Naive thymus-derived CD4-positive, alpha-beta T cell (primary cell): ENCODE results near the gene FUZ. TPM values are rescaled to one million over a fixed set of nuclear protein-coding genes. Genes with fewer than 3 reads are reported as not detected.

ENCODE experiments used
- ATAC-seq: fragments of 150-1000 bp; cut with Tn5 transposase; 2 replicates; pipeline ENCODE4 v1.10.0; 2021; ENCODE audit warnings: mild to moderate bottlenecking, moderate library complexity
- CTCF ChIA-PET: fragments of 350-600 bp; sonication (Branson Sonifier 250); formaldehyde crosslinking; loops from one replicate; lab custom pipeline; 2021; ENCODE audit warnings: antibody characterized with exemption; lab: Charles Lee
- POLR2A ChIA-PET: fragments of 350-600 bp; sonication (Branson Sonifier 250); formaldehyde crosslinking; loops from one replicate; lab custom pipeline; 2021; ENCODE audit warnings: antibody characterized with exemption, inconsistent platforms; lab: Charles Lee
- DNase-seq, 9 donors: peaks; one replicate each; pipeline versions ENCODE4 v3.0.0 to v3.0.0-alpha.2; 2020 to 2022; ENCODE audit warnings: mixed read lengths in 1 of 9
- H3K27ac ChIP-seq: one replicate; pipeline ENCODE4 v1.7.0; 2013; ENCODE audit warnings: mild to moderate bottlenecking, low read depth, low read length, moderate library complexity
- H3K27me3 ChIP-seq, 2 donors: one replicate each; pipeline ENCODE4 v1.7.0; 2013; ENCODE audit warnings: low read length in 2 of 2, mild to moderate bottlenecking in 2 of 2, moderate library complexity in 2 of 2; ENCODE audit not compliant: control insufficient read depth in 2 of 2, insufficient read depth in 2 of 2
- H3K36me3 ChIP-seq, 3 experiments: 1 replicate in 2 of 3; 2 replicates in 1 of 3; pipeline ENCODE4 v1.7.0; 2013; ENCODE audit warnings: low read length in 3 of 3, mild to moderate bottlenecking in 3 of 3, moderate library complexity in 1 of 3; ENCODE audit not compliant: insufficient read depth in 3 of 3, control insufficient read depth in 2 of 3
- H3K4me1 ChIP-seq, 2 donors: one replicate each; pipeline ENCODE4 v1.7.0; 2013; ENCODE audit warnings: low read length in 2 of 2, mild to moderate bottlenecking in 2 of 2, moderate library complexity in 1 of 2; ENCODE audit not compliant: control insufficient read depth in 2 of 2, insufficient read depth in 2 of 2
- H3K4me3 ChIP-seq: 2 replicates; pipeline ENCODE4 v1.7.0; 2013; ENCODE audit warnings: mild to moderate bottlenecking, low read length
- H3K9me3 ChIP-seq, 3 experiments: 1 replicate in 2 of 3; 2 replicates in 1 of 3; pipeline ENCODE4 v1.7.0; 2013; ENCODE audit warnings: low read length in 3 of 3; ENCODE audit not compliant: control insufficient read depth in 2 of 3
- H3K27ac Mint-ChIP-seq, 9 donors: one replicate each; pipeline ENCODE4 v1.8.0; 2020 to 2022; ENCODE audit warnings: mixed read lengths in 9 of 9, mild to moderate bottlenecking in 8 of 9, moderate library complexity in 5 of 9, inconsistent platforms in 2 of 9
- H3K27me3 Mint-ChIP-seq, 5 donors: one replicate each; pipeline ENCODE4 v1.8.0; 2021 to 2022; ENCODE audit warnings: mixed read lengths in 5 of 5, mild to moderate bottlenecking in 1 of 5
- H3K36me3 Mint-ChIP-seq, 5 donors: one replicate each; pipeline ENCODE4 v1.8.0; 2020 to 2022; ENCODE audit warnings: mixed read lengths in 5 of 5, mild to moderate bottlenecking in 3 of 5, inconsistent platforms in 1 of 5
- H3K4me1 Mint-ChIP-seq, 7 donors: one replicate each; pipeline ENCODE4 v1.8.0; 2020 to 2022; ENCODE audit warnings: mixed read lengths in 7 of 7, mild to moderate bottlenecking in 3 of 7, inconsistent platforms in 1 of 7
- H3K4me3 Mint-ChIP-seq, 10 donors: one replicate each; pipeline ENCODE4 v1.8.0; 2020 to 2022; ENCODE audit warnings: mild to moderate bottlenecking in 10 of 10, mixed read lengths in 10 of 10, moderate library complexity in 6 of 10, inconsistent platforms in 2 of 10
- H3K9me3 Mint-ChIP-seq, 11 donors: one replicate each; pipeline ENCODE4 v1.8.0; 2020 to 2022; ENCODE audit warnings: mixed read lengths in 11 of 11, mild to moderate bottlenecking in 4 of 11, inconsistent platforms in 1 of 11, moderate library complexity in 1 of 11
- intact Hi-C, 2 donors: fragments of 100-400 bp; cut with micrococcal nuclease; formaldehyde crosslinking; loops; one replicate each; pipeline ENCODE4 v1.15.1; 2023
- polyA plus RNA-seq, 2 donors: library from polyadenylated mRNA; unstranded; fragments of 300-500 nt; fragmentation: Illumina TruSeq; gene quantifications; one replicate each; pipeline ENCODE4 v1.2.3, GENCODE V29; 2021
- total RNA-seq, 6 experiments: library from RNA in 5 of 6; stranded (reverse) in 5 of 6; gene quantifications; 1 replicate in 5 of 6; 2 replicates in 1 of 6; pipeline ENCODE4 v1.2.3 and lab custom pipeline; 2021 to 2026

Gene FUZ
- total and polyA plus RNA-seq, 7 experiments from 2014 or later: 3.8 to 28.4 (median 24.2) TPM

GRCh38 chr19:49860336-49861102, 47.4 kb upstream of the FUZ start:
- peak overlapping the region in 1 of 10 donors; percentile 12 for H3K4me3 Mint-ChIP-seq

GRCh38 chr19:49859682-49860335, 46.7 kb upstream of the FUZ start:
- ChIA-PET POLR2A (interaction anchor here (0.8 to 1.7 kb wide), 5 partner anchors 8 to 264 kb away, joined by 4 to 5 read pairs (median 4); partner anchors contain the start of genes PNKP and PTOV1), CTCF (interaction anchor here (0.7 kb wide), 1 partner anchor 88 kb away, joined by 6 read pairs; no protein-coding TSS in a partner anchor)
- ATAC-seq: peak; percentile 6

More at GRCh38 chr19:49860336-49861102, 47.4 kb upstream of the FUZ start:
- intact Hi-C loops: loop anchor here (10.0 kb wide), 2 partner anchors 124 to 526 kb away; partner anchors contain the start of gene CD37 (in 1 of the 2)
- Mint-ChIP-seq H3K27ac (peak overlapping the region in 2 of 9 donors; percentile 18 to 59), H3K9me3 (peaks cover 0 to under 1% (median 0%) of the 10 kb centered on the region in 11 donors), H3K36me3 (peaks cover 0 to 19% (median 4%) of the 10 kb centered on the region in 5 donors), H3K4me1 (peaks cover 6 to 21% (median 14%) of the 10 kb centered on the region in 7 donors), H3K27me3 (no peaks in the 10 kb centered on the region)
- ATAC-seq: peak; percentile 5
- H3K4me1 ChIP-seq: peaks cover 0 to 4% of the 10 kb centered on the region in 2 donors
- ChIA-PET POLR2A (interaction anchor here (0.8 to 1.8 kb wide), 4 partner anchors 9 to 265 kb away, joined by 3 to 5 read pairs (median 4); partner anchors contain the start of gene PTOV1), CTCF (no interaction called here)
- H3K36me3 ChIP-seq: peaks cover 0 to 90% (median 3%) of the 10 kb centered on the region in 3 experiments
- H3K4me3 ChIP-seq: no peak overlapping the region
- H3K27me3 ChIP-seq: no peaks in the 10 kb centered on the region
- H3K9me3 ChIP-seq: no peaks in the 10 kb centered on the region
- no peak overlapping the region for H3K27ac ChIP-seq
- no peak for DNase-seq

GRCh38 chr19:49858088-49858985, 45.2 kb upstream of the FUZ start:
- CTCF ChIA-PET: interaction anchor here (0.7 kb wide), 1 partner anchor 27 kb away, joined by 3 read pairs; no protein-coding TSS in a partner anchor
- DNase-seq (no peak), ATAC-seq (peak; percentile 4)
- Mint-ChIP-seq H3K27me3 (no peaks in the 10 kb centered on the region), H3K36me3 (peaks cover 0 to 14% (median 3%) of the 10 kb centered on the region in 5 donors), H3K27ac (no peak overlapping the region), H3K9me3 (peaks cover 0 to 1% (median 0%) of the 10 kb centered on the region in 11 donors), H3K4me1 (peaks cover 3 to 10% (median 6%) of the 10 kb centered on the region in 7 donors), H3K4me3 (no peak overlapping the region)
- Histone ChIP-seq H3K9me3 (no peaks in the 10 kb centered on the region), H3K4me1 (no peaks in the 10 kb centered on the region), H3K27ac (no peak overlapping the region), H3K27me3 (no peaks in the 10 kb centered on the region), H3K4me3 (no peak overlapping the region), H3K36me3 (peaks cover 0 to 86% (median 3%) of the 10 kb centered on the region in 3 experiments)
- POLR2A ChIA-PET: interaction anchor here (1.1 to 1.7 kb wide), 4 partner anchors 8 to 27 kb away, joined by 4 to 6 read pairs (median 4); partner anchors contain the start of genes PNKP and PTOV1
- intact Hi-C loops: no loop called here

More at GRCh38 chr19:49859682-49860335, 46.7 kb upstream of the FUZ start:
- Mint-ChIP-seq H3K4me1 (peaks cover 0 to 15% (median 7%) of the 10 kb centered on the region in 7 donors), H3K9me3 (peaks cover 0 to 1% (median 0%) of the 10 kb centered on the region in 11 donors), H3K27ac (no peak overlapping the region), H3K36me3 (peaks cover 0 to 21% (median 4%) of the 10 kb centered on the region in 5 donors), H3K4me3 (no peak overlapping the region), H3K27me3 (no peaks in the 10 kb centered on the region)
- no peaks in the 10 kb centered on the region for H3K9me3 ChIP-seq
- peaks cover 0 to 94% (median 3%) of the 10 kb centered on the region in 3 experiments for H3K36me3 ChIP-seq
- no peaks in the 10 kb centered on the region for H3K4me1 ChIP-seq
- H3K27ac ChIP-seq: no peak overlapping the region
- DNase-seq: no peak
- intact Hi-C loops: loop anchor here (10.0 kb wide), 2 partner anchors 125 to 525 kb away; partner anchors contain the start of gene CD37 (in 1 of the 2)
- no peaks in the 10 kb centered on the region for H3K27me3 ChIP-seq
- H3K4me3 ChIP-seq: no peak overlapping the region

GRCh38 chr19:49857838-49858087, 44.7 kb upstream of the FUZ start:
- CTCF ChIA-PET: no interaction called here
- H3K4me3 Mint-ChIP-seq: no peak overlapping the region
- no peak overlapping the region for H3K4me3 ChIP-seq
- no peaks in the 10 kb centered on the region for H3K9me3 ChIP-seq
- H3K27me3 Mint-ChIP-seq: no peaks in the 10 kb centered on the region
- peaks cover 5 to 11% (median 6%) of the 10 kb centered on the region in 7 donors for H3K4me1 Mint-ChIP-seq
- no peaks in the 10 kb centered on the region for H3K27me3 ChIP-seq
- ATAC-seq (no peak), DNase-seq (no peak)
- intact Hi-C loops: no loop called here
- H3K4me1 ChIP-seq: peaks cover 0 to 2% of the 10 kb centered on the region in 2 donors
- H3K27ac Mint-ChIP-seq: no peak overlapping the region
- POLR2A ChIA-PET: interaction anchor here (1.1 to 1.7 kb wide), 2 partner anchors 10 to 11 kb away, joined by 4 to 6 read pairs; partner anchors contain the start of gene PNKP
- H3K36me3 ChIP-seq: peaks cover 0 to 81% (median 3%) of the 10 kb centered on the region in 3 experiments
- H3K36me3 Mint-ChIP-seq: peaks cover 0 to 11% (median 0%) of the 10 kb centered on the region in 5 donors
- no peak overlapping the region for H3K27ac ChIP-seq
- peaks cover 0 to 1% (median 0%) of the 10 kb centered on the region in 11 donors for H3K9me3 Mint-ChIP-seq

- intact Hi-C loops: no loop called here
- H3K4me1 ChIP-seq: peaks cover 3 to 7% of the 10 kb centered on the region in 2 donors
- no peak overlapping the region for H3K4me3 ChIP-seq
- H3K9me3 Mint-ChIP-seq: peaks cover 0 to 1% (median 0%) of the 10 kb centered on the region in 11 donors
- no peaks in the 10 kb centered on the region for H3K27me3 ChIP-seq
- peaks cover 0 to 5% (median 0%) of the 10 kb centered on the region in 5 donors for H3K27me3 Mint-ChIP-seq
- no peak overlapping the region for H3K27ac Mint-ChIP-seq
- DNase-seq (no peak), ATAC-seq (no peak)
- POLR2A ChIA-PET: interaction anchor here (1.7 kb wide), 1 partner anchor 12 kb away, joined by 6 read pairs; no protein-coding TSS in a partner anchor
- peaks cover 10 to 16% (median 11%) of the 10 kb centered on the region in 7 donors for H3K4me1 Mint-ChIP-seq
- H3K36me3 ChIP-seq: peaks cover 0 to 76% (median 3%) of the 10 kb centered on the region in 3 experiments
- no peak overlapping the region for H3K27ac ChIP-seq
- H3K4me3 Mint-ChIP-seq: no peak overlapping the region
- CTCF ChIA-PET: no interaction called here
- H3K36me3 Mint-ChIP-seq: peaks cover 0 to 11% (median 0%) of the 10 kb centered on the region in 5 donors
- H3K9me3 ChIP-seq: no peaks in the 10 kb centered on the region
These were observed 44.2 kb upstream of the FUZ start for GRCh38 chr19:49857061-49857837.
